Central memory CD8-positive, alpha-beta T cell (primary cell): ENCODE measurements around the gene CMIP.

Experiments used
- ATAC-seq: fragments of 150-1000 bp; cut with Tn5 transposase; replicated peaks from 2 replicates; pipeline ENCODE4 v1.10.0; 2022; ENCODE audit warnings: mild to moderate bottlenecking, moderate FRiP score, moderate number of reproducible peaks; ENCODE audit not compliant: poor library complexity, severe bottlenecking; ENCODE audit errors: extremely low read depth
- DNase-seq, 2 donors: peaks; one replicate each; pipeline ENCODE4 v3.0.0; 2021; ENCODE audit warnings: low spot score in 2 of 2
- H3K27ac Mint-ChIP-seq: one replicate; pipeline ENCODE4 v1.8.0; 2022; ENCODE audit warnings: low read depth, mild to moderate bottlenecking, moderate library complexity, mixed read lengths
- H3K27me3 Mint-ChIP-seq: one replicate; pipeline ENCODE4 v1.8.0; 2022; ENCODE audit warnings: mixed read lengths
- H3K36me3 Mint-ChIP-seq: one replicate; pipeline ENCODE4 v1.8.0; 2022; ENCODE audit warnings: mild to moderate bottlenecking, moderate library complexity, mixed read lengths; ENCODE audit not compliant: insufficient read depth
- H3K4me1 Mint-ChIP-seq: one replicate; pipeline ENCODE4 v1.8.0; 2022; ENCODE audit warnings: mixed read lengths
- H3K4me3 Mint-ChIP-seq: one replicate; pipeline ENCODE4 v1.8.0; 2022; ENCODE audit warnings: mild to moderate bottlenecking, moderate library complexity, mixed read lengths
- H3K9me3 Mint-ChIP-seq: one replicate; pipeline ENCODE4 v1.8.0; 2022; ENCODE audit warnings: mixed read lengths

The CMIP gene

DNA sequence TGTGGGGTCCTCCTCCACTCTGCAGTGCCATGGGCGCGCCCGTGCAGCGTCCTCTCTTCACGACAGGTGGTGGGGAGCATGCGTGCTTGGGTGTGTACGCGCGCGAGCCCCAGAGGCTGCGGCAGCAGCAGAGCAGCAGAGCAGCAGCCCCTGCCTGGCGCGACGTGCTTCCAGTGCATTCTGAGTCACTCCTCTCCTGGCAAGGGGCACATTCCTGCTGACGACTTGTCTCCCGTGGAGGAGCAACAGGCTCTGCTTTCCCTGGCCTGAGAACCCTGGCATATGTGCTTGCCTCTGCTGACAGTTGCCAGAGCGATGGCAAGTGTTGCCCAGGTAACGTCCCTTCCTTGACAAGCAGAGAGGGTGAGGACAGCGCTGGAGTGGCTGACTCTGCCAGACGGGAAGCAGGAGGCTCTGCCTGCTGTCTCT lies 200.7 kb downstream of the CMIP start:
- H3K27me3 Mint-ChIP-seq, result no peaks in the 10 kb centered on the region
- H3K4me3 Mint-ChIP-seq, result no peak overlapping the region
- no peaks in the 10 kb centered on the region for H3K9me3 Mint-ChIP-seq
- DNase-seq (no peak), ATAC-seq (no peak)
- peaks cover 43% of the 10 kb centered on the region for H3K4me1 Mint-ChIP-seq
- H3K36me3 Mint-ChIP-seq, result peaks cover 4% of the 10 kb centered on the region
- H3K27ac Mint-ChIP-seq, result no peak overlapping the region

GRCh38 chr16:81645925-81646324 lies 201.3 kb downstream of the CMIP start:
- Mint-ChIP-seq H3K9me3 (no peaks in the 10 kb centered on the region), H3K36me3 (peaks cover 4% of the 10 kb centered on the region), H3K27me3 (no peaks in the 10 kb centered on the region), H3K4me1 (peaks cover 40% of the 10 kb centered on the region), H3K4me3 (no peak overlapping the region), H3K27ac (no peak overlapping the region)
- ATAC-seq (no peak), DNase-seq (no peak)

DNA sequence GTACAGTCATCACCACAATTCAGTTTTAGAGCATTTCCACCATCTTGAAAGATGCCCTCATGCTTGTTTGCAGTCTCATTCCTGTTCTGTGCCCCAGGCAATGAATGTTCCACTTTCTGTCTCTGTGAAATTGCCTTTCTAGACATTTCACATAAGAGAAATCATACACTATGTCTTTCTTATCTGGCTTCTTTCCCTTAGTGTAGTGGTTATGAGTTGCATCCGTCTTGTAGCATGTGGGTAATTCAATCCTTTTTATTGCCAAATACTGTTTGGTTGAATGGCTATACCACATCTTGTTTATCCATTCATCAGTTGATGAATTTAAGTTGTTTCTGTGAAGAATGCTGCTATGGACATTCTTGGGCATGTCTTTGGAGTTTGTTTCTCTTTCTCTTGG lies 202.0 kb downstream of the CMIP start:
- Mint-ChIP-seq H3K36me3 (peaks cover 4% of the 10 kb centered on the region), H3K9me3 (no peaks in the 10 kb centered on the region), H3K27ac (no peak overlapping the region), H3K4me3 (no peak overlapping the region), H3K4me1 (peaks cover 35% of the 10 kb centered on the region), H3K27me3 (no peaks in the 10 kb centered on the region)
- DNase-seq (no peak), ATAC-seq (no peak)

- Mint-ChIP-seq H3K4me1 (peaks cover 28% of the 10 kb centered on the region), H3K9me3 (no peaks in the 10 kb centered on the region), H3K36me3 (peaks cover 7% of the 10 kb centered on the region), H3K27ac (no peak overlapping the region), H3K4me3 (no peak overlapping the region), H3K27me3 (no peaks in the 10 kb centered on the region)
- DNase-seq (no peak), ATAC-seq (no peak)
Measured at GRCh38 chr16:81647527-81647926, 202.9 kb downstream of the CMIP start.

GRCh38 chr16:81649561-81650184 lies 205.1 kb downstream of the CMIP start:
- Mint-ChIP-seq H3K4me1 (peaks cover 22% of the 10 kb centered on the region), H3K27ac (peak overlapping the region; percentile 14), H3K36me3 (peaks cover 9% of the 10 kb centered on the region), H3K4me3 (no peak overlapping the region), H3K27me3 (no peaks in the 10 kb centered on the region), H3K9me3 (no peaks in the 10 kb centered on the region)
- no peak for ATAC-seq
- DNase-seq, result no peak

DNA sequence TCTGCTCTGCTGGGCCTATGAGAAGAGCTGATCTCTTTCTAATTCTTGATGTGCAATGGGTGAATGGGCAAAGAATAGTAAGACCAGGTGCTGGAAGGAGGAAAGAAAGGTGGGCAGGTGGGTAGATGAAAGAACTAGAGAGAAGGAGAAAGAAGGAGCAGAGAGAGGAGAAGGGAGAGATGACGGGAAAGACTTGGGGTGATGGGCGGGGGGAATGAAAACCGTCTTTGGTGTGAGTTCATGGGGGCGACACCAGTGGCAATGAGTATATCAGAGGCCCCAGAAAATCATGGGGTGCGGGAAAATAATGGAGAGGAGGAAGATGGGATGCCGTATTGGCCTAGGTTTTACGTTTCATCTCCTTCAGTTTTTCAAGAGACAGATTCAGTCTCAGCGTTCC lies 205.7 kb downstream of the CMIP start:
- peaks cover 24% of the 10 kb centered on the region for H3K4me1 Mint-ChIP-seq
- no peak for ATAC-seq
- H3K9me3 Mint-ChIP-seq, result no peaks in the 10 kb centered on the region
- no peak for DNase-seq
- no peak overlapping the region for H3K4me3 Mint-ChIP-seq
- H3K27me3 Mint-ChIP-seq, result no peaks in the 10 kb centered on the region
- peak overlapping the region; percentile 8 for H3K27ac Mint-ChIP-seq
- peaks cover 7% of the 10 kb centered on the region for H3K36me3 Mint-ChIP-seq

GRCh38 chr16:81650982-81651562 lies 206.5 kb downstream of the CMIP start:
- Mint-ChIP-seq H3K36me3 (peaks cover 7% of the 10 kb centered on the region), H3K4me3 (no peak overlapping the region), H3K27ac (peak overlapping the region; percentile 38), H3K4me1 (peaks cover 24% of the 10 kb centered on the region), H3K9me3 (no peaks in the 10 kb centered on the region), H3K27me3 (no peaks in the 10 kb centered on the region)
- DNase-seq (no peak), ATAC-seq (no peak)

DNA sequence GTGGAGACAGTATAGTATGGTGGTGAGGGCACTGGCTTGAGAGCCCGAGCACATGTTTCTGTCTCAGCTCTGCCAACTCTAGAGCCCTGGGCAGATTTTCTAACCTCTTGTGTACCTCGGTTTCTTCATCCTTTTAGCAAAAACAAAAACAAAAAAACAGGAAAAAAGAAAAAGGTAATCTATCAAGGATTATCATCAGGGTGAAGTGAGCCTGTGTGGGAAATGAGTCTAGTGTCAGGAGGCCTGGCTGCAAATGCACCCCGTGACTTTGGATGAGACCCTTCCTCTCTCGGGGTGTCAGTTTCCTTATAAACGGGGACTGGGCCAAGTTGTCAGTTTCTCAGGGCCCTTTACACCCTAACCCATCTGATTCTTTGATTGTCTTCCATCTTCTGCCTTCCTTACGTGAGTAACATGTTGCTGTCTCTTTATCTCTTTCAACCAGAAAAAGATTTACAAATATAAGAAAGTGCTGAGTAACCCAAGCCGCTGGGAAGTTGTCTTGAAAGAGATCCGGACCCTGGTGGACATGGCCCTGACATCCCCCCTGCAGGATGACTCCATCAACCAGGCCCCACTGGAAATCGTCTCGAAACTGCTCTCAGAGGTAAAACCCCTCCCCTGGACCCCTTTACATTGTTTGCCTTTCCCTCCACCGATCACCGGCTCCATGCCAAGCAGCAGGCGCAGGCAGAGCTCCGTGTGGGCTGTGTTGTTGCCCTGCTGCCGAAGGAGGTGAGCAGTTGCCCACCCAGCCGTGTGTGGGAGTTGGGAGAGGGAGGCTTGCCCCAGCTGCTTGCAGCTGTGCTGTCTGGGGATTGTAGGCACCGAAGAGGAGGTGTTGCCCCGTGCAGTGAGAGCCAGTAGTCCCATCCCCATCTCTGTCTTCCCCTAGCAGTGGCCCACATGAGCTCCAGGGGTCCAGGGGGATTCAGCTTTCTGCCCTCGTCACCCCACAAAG lies 207.4 kb downstream of the CMIP start:
- Mint-ChIP-seq H3K4me3 (no peak overlapping the region), H3K4me1 (peaks cover 17% of the 10 kb centered on the region), H3K27ac (peak overlapping the region; percentile 38), H3K9me3 (no peaks in the 10 kb centered on the region), H3K36me3 (peaks cover 7% of the 10 kb centered on the region), H3K27me3 (no peaks in the 10 kb centered on the region)
- ATAC-seq (no peak), DNase-seq (no peak)

DNA sequence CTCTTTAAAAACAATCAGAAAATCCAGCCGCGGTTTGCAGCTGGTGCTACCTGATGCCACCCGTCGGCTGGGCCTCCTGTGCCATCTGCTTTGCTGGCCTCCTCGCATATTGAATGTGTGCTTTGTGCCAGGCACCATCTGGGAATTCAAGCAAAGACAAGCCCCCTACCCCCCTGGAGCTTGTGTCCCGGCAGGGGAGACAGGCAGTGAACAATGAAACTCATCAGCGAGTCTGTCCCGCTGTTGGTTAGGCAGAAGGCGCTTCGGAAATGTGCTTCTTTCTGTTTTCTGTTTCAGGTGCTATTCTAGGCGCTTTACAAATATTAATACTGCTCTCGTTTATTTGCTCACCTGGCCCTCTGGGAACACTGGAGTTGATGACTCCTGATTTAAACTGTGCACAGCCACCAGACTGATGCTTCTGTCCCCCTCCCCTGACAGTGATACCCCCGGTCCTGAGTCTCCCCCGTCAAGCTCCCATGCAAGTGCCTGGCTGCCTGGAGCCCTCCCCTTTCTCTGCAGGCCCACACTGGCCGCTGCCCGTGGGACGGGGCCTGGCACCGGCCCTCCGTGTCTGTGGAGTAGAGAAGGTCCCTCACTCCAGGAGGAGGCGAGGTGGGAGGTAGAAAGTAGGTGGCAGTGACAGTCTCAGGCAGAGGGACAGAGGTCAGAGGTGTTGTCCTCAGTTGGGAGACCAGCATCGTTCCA lies 208.3 kb downstream of the CMIP start:
- Mint-ChIP-seq H3K4me3 (no peak overlapping the region), H3K27ac (no peak overlapping the region), H3K9me3 (no peaks in the 10 kb centered on the region), H3K36me3 (peaks cover 12% of the 10 kb centered on the region), H3K27me3 (no peaks in the 10 kb centered on the region), H3K4me1 (peaks cover 21% of the 10 kb centered on the region)
- DNase-seq (no peak), ATAC-seq (no peak)

DNA sequence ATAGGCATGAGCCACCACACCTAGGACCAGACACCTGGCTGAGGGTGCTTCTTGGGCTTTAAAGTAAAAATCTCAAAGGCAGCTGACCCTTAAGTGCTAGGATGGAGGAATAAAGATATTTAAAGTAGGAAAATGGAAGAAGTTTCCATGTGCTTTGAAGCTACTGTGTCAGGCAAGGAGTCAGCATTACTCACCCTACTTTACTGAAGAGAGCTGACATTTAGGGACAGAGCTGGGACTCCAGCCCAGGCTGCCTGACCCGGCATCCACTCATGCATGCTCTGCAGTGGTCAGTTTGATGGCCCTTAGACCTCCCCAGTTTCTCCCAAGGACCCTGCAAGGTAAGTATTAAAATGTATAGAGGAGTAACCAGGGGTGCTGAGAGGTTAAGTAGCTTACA lies 209.7 kb downstream of the CMIP start:
- ATAC-seq (no peak), DNase-seq (no peak)
- Mint-ChIP-seq H3K36me3 (peaks cover 20% of the 10 kb centered on the region), H3K27ac (no peak overlapping the region), H3K27me3 (no peaks in the 10 kb centered on the region), H3K9me3 (no peaks in the 10 kb centered on the region), H3K4me3 (no peak overlapping the region), H3K4me1 (peaks cover 20% of the 10 kb centered on the region)

- no peak overlapping the region for H3K27ac Mint-ChIP-seq
Measured at GRCh38 chr16:81655469-81656162, 211.0 kb downstream of the CMIP start.

GRCh38 chr16:81657224-81657623 lies 212.6 kb downstream of the CMIP start:
- no peaks in the 10 kb centered on the region for H3K9me3 Mint-ChIP-seq
- H3K27ac Mint-ChIP-seq, result no peak overlapping the region
- H3K4me3 Mint-ChIP-seq, result no peak overlapping the region
- peaks cover 14% of the 10 kb centered on the region for H3K4me1 Mint-ChIP-seq
- DNase-seq, result no peak
- ATAC-seq, result no peak
- peaks cover 31% of the 10 kb centered on the region for H3K36me3 Mint-ChIP-seq
- H3K27me3 Mint-ChIP-seq, result no peaks in the 10 kb centered on the region

More at GRCh38 chr16:81655469-81656162, 211.0 kb downstream of the CMIP start:
- no peak overlapping the region for H3K4me3 Mint-ChIP-seq
- ATAC-seq, result no peak
- H3K4me1 Mint-ChIP-seq, result peaks cover 14% of the 10 kb centered on the region
- peaks cover 26% of the 10 kb centered on the region for H3K36me3 Mint-ChIP-seq
- H3K27me3 Mint-ChIP-seq, result no peaks in the 10 kb centered on the region
- no peak for DNase-seq
- H3K9me3 Mint-ChIP-seq, result no peaks in the 10 kb centered on the region
